Measurements from ENCODE around the gene BLM.

- TF ChIP-seq CTCF (IDR thresholded peaks at IDR 0.05) = no peak
- TF ChIP-seq POLR2AphosphoS5 (IDR thresholded peaks at IDR 0.05) = no peak
These were observed 121.4 kb downstream of the BLM start for GRCh38 chr15:90838544-90838943.

Measured in breast epithelium (tissue), 3 donors.